ENCODE results near the gene TTBK2.
"Not testable (repeated sequence)": the region's sequence is repeated elsewhere in the genome, so short reads cannot be mapped to it uniquely, and the experiment has no call there.

Gene TTBK2

DNA sequence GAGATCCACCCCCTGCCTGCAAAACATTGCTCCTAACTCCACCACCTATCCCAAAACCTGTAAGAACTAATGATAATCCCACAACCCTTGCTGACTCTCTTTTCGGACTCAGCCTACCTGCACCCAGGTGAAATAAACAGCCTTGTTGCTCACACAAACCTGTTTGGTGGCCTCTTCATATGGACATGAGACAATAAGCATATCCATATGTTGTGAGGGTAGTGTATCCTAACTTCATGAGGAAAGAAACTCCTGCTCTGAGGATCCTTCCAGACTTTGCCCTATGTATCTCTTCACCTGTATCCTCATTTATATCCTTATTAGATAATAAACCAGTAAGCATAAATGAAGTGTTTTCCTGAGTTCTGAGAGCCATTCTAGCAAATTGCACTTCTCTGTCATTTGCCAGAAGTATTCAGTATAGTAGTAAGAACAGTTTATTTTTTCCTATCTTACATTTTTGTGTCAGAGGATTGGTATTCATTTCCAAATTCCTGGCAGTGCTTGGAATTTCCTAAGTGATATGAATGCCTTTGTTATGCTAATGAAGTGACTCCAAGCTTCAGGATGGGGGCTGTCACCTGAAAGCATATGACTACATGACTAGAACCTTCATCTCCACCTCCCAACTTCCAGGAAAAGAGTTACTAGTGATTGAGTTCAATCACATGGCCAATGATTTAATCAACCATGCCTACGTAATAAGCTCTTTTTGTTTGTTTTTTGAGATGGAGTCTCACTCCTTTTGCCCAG is 30.2 kb downstream of the TTBK2 start:
- TF ChIP-seq, protein P1, sequence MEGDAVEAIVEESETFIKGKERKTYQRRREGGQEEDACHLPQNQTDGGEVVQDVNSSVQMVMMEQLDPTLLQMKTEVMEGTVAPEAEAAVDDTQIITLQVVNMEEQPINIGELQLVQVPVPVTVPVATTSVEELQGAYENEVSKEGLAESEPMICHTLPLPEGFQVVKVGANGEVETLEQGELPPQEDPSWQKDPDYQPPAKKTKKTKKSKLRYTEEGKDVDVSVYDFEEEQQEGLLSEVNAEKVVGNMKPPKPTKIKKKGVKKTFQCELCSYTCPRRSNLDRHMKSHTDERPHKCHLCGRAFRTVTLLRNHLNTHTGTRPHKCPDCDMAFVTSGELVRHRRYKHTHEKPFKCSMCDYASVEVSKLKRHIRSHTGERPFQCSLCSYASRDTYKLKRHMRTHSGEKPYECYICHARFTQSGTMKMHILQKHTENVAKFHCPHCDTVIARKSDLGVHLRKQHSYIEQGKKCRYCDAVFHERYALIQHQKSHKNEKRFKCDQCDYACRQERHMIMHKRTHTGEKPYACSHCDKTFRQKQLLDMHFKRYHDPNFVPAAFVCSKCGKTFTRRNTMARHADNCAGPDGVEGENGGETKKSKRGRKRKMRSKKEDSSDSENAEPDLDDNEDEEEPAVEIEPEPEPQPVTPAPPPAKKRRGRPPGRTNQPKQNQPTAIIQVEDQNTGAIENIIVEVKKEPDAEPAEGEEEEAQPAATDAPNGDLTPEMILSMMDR (IDR thresholded peaks at IDR 0.05; ENCODE audit: insufficient read depth, low read length, missing control alignments): no peak
- CTCF ChIA-PET: interaction anchor here (0.9 to 1.2 kb wide), 2 partner anchors 11 to 36 kb away, joined by 5 read pairs; no protein-coding TSS in a partner anchor
- H3K4me3 ChIP-seq (ENCODE audit: low read depth, low read length): no peak overlapping the region
- DNase-seq (ENCODE audit: low read depth, low spot score): peak; percentile 36
- POLR2A ChIA-PET: no interaction called here

DNA sequence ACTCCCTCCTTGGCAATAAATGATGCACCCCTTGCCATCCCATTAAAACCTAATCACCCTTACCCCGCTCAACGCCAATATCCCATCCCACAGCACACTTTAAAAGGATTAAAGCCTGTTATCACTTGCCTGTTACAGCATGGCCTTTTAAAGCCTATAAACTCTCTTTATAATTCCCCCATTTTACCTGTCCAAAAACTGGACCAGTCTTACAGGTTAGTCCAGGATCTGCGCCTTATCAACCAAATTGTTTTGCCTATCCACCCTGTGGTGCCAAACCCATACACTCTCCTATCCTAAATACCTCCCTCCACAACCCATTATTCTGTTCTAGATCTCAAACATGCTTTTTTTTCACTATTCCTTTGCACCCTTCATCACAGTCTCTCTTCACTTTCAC is 33.2 kb downstream of the TTBK2 start:
- CTCF ChIA-PET; DNase-seq (ENCODE audit: low read depth, low spot score); POLR2A ChIA-PET; H3K4me3 ChIP-seq (ENCODE audit: low read depth, low read length): not testable (repeated sequence)

DNA sequence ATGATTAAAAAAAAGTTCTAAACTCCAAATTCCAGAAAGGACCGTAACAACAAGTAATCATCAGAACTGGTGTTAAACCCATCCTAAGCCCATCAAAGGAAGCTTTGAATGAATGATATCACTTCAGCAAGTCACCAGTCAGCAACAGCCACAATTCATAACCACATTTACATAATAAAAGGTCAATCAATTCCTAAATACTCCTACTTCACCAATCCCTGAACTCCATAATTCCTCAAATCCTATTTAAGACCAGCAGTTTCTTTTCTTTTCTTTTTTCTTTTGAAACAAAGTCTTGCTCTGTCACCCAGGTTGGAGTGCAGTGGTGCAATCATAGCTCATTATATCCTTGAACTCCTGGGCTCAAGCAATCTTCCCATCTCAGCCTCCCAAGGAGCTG is 40.5 kb downstream of the TTBK2 start:
- TF ChIP-seq, protein P1 (IDR thresholded peaks at IDR 0.05; ENCODE audit: insufficient read depth, low read length, missing control alignments): no peak
- CTCF ChIA-PET: no interaction called here
- no peak for DNase-seq (ENCODE audit: low read depth, low spot score)
- no peak overlapping the region for H3K4me3 ChIP-seq (ENCODE audit: low read depth, low read length)
- POLR2A ChIA-PET: no interaction called here

DNA sequence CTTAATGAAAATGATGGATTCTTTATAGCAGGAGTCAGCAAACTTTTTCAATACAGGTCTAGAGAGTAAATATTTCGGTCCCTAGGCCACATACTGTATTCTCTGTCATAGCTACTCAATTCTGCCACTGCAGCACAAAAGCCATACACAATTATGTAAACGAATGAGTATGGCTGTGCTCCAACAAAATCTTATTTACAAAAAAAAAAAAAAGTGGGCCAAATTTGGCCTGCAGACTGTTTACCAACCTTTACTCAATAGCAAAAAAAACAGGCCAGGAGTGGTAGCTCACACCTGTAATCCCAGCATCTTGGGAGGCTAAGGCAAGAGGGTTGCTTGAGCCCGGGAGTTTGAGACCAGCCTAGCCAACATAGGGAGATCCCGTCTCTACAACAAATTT is 41.1 kb downstream of the TTBK2 start:
- H3K4me3 ChIP-seq (ENCODE audit: low read depth, low read length): no peak overlapping the region
- no peak for DNase-seq (ENCODE audit: low read depth, low spot score)
- POLR2A ChIA-PET: no interaction called here
- CTCF ChIA-PET: no interaction called here
- TF ChIP-seq, protein P1 (IDR thresholded peaks at IDR 0.05; ENCODE audit: insufficient read depth, low read length, missing control alignments): no peak

DNA sequence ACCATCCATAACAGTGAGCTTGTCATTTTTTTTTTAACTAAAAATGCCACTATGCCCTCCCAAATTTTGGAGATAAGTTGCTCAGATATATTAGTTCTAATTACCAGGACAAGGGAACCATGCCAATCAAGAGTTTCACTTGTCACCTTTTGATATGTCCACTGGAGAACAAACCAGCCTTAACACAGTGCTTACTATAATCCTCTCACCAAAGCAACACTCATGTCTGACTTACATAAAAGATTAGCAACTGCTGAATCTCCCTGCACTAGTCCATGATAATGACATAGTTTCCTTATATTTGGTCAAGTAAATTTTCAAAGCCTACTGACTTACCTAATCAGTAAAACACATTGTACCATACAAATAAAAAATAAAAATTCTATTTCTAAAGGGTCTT is 44.4 kb downstream of the TTBK2 start:
- POLR2A ChIA-PET: no interaction called here

DNA sequence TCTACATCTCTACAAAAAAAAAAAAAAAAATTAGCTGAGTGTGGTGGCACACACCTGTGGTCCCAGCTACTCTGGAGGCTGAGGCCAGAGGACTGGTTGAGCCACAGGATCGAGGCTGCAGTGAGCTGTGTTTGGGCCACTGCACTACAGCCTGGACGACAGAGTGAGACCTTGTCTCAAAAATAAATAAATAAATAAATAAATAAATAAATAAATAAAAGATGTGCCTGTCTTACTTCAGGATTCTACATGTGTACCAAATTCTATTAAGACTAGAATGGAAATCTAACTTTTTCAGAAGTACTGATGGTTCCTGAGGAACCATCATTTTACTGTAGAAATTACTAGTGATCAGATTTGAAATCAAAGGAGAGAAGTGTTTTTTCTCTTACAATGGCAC is 51.9 kb downstream of the TTBK2 start:
- no peak for DNase-seq (ENCODE audit: low read depth, low spot score)
- CTCF ChIA-PET: interaction anchor here (1.5 kb wide), 1 partner anchor 10 kb away, joined by 3 read pairs; no protein-coding TSS in a partner anchor
- no peak overlapping the region for H3K4me3 ChIP-seq (ENCODE audit: low read depth, low read length)
- POLR2A ChIA-PET: no interaction called here
- TF ChIP-seq, protein P1 (IDR thresholded peaks at IDR 0.05; ENCODE audit: insufficient read depth, low read length, missing control alignments): no peak

More for the DNA sequence above, 44.4 kb downstream of the TTBK2 start:
- no peak overlapping the region for H3K4me3 ChIP-seq (ENCODE audit: low read depth, low read length)
- no peak for DNase-seq (ENCODE audit: low read depth, low spot score)
- TF ChIP-seq, protein P1 (IDR thresholded peaks at IDR 0.05; ENCODE audit: insufficient read depth, low read length, missing control alignments): no peak
- CTCF ChIA-PET: interaction anchor here (0.6 to 1.5 kb wide), 2 partner anchors 50 to 152 kb away, joined by 3 to 4 read pairs; no protein-coding TSS in a partner anchor

Data from AG04449 (cell line).